Esophagus muscularis mucosa (tissue), 4 donors: ENCODE results near the gene WDR87. TPM values are rescaled to one million over a fixed set of nuclear protein-coding genes. Genes with fewer than 3 reads are reported as not detected.

Source experiments
- DNase-seq: peaks from one replicate; pipeline ENCODE4 v3.0.0-alpha.2; 2017; ENCODE audit errors: extremely low spot score
- H3K27ac ChIP-seq, 4 donors: fragments of 200-600 bp; sonication (generic); replicated peaks in 1 of 4; 1 replicate in 3 of 4; 2 replicates in 1 of 4; pipeline ENCODE4 v1.5.1; 2016 to 2019; ENCODE audit warnings: mild to moderate bottlenecking in 1 of 4
- H3K27me3 ChIP-seq, 4 donors: fragments of 200-600 bp; sonication (generic); one replicate each; pipeline versions ENCODE4 v1.5.1 to v1.6.0; 2016 to 2019
- H3K36me3 ChIP-seq, 4 donors: fragments of 200-600 bp; sonication (generic); one replicate each; pipeline ENCODE4 v1.5.1; 2016 to 2019
- H3K4me1 ChIP-seq, 4 donors: fragments of 200-600 bp; sonication (generic); one replicate each; pipeline ENCODE4 v1.5.1; 2016 to 2019
- H3K4me3 ChIP-seq, 4 donors: fragments of 200-600 bp; sonication (generic); 1 replicate in 2 of 4; 2 replicates in 2 of 4; pipeline ENCODE4 v1.5.1; 2016 to 2019; ENCODE audit warnings: mild to moderate bottlenecking in 4 of 4, moderate library complexity in 1 of 4
- H3K9me3 ChIP-seq, 4 donors: fragments of 200-600 bp; sonication (generic); 1 replicate in 3 of 4; 2 replicates in 1 of 4; pipeline ENCODE4 v1.5.1; 2016 to 2019
- EP300 ChIP-seq: sonication (generic); formaldehyde crosslinking; IDR thresholded peaks from one replicate; pipeline ENCODE4 v1.6.1; 2017; ENCODE audit warnings: antibody characterized with exemption
- POLR2A ChIP-seq: fragments of 450-650 bp; IDR thresholded peaks from one replicate; pipeline ENCODE4 v1.6.1; 2017; ENCODE audit warnings: antibody characterized with exemption, moderate library complexity, mild to moderate bottlenecking, low read depth
- POLR2AphosphoS5 ChIP-seq, 2 donors: sonication (generic); formaldehyde crosslinking; IDR thresholded peaks; one replicate each; pipeline ENCODE4 v1.6.1; 2017; ENCODE audit warnings: antibody characterized with exemption in 2 of 2
- WGBS: methylation state at CpG from one replicate; pipeline ENCODE4 v1.1.5; 2018; 5-methylcytosine and 5-hydroxymethylcytosine counted together
- intact Hi-C: fragments of 100-400 bp; cut with DNase I; formaldehyde crosslinking; loops from one replicate; pipeline ENCODE4 v1.15.1; 2023
- total RNA-seq, 4 donors: library from RNA; depleted of rRNA; stranded (reverse); fragments of >200 nt; gene quantifications; one replicate each; pipeline versions ENCODE4 v1.1.0 to v1.2.1, GENCODE V29; 2016
- TF ChIP-seq, protein P1 (sequence below), 3 experiments: fragments of 200-600 bp in 2 of 3; fragments of 450-650 bp in 1 of 3; sonication (generic) in 2 of 3; IDR thresholded peaks; one replicate each; pipeline ENCODE4 v1.5.1; 2017 to 2019; ENCODE audit warnings: antibody characterized with exemption in 3 of 3, mild to moderate bottlenecking in 2 of 3, moderate library complexity in 1 of 3

The WDR87 gene
- total RNA-seq, 4 donors from 2014 or later, result not detected

DNA sequence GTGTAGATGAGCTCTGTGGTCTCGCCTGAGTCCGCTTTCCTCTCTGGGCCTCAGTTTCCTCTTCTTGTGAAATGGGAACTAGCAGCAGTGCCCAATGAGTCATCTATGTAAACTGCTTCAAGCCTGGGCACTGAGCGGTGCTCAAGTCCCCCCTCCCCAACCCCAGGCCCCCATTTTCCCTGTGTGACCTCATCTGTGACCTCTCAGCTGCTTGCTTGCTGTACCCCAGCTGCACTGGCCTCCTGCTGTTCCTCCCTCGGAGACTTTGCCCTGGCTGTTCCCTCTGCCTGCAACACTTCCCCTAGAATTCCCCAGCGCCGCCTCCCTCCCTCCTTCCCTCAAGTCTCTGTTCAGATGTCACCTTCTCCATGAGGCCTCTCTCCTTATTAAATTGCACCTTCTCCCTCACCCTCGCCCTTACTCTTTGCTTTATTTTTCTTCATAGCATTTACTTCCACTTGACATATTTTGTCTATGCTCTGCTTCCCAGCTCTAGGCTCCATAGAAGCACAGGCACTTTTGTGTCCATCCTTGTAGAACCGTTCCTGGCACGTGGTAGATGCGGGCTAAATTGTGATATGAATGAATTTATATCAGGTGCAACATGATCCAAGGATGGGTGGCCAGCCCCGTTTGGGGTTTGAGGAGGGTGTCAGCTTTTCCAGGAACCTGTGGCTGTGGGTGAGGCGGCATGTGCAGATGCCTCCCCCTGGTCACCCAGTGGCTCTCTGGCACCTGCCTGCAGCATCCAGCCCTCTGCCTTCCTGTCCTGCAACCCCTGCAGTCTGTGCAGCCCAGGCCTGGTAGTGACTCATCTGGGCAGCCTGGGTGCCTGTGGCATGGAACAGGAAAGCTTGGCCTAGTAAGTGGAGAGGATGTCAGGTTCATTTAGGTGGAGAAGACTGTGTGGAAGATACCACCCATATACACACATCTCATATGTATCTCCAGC is 26.9 kb upstream of the WDR87 start:
- TF ChIP-seq POLR2AphosphoS5 (IDR thresholded peaks at IDR 0.05), result no peak
- no peak for TF ChIP-seq POLR2A
- TF ChIP-seq, protein P1, sequence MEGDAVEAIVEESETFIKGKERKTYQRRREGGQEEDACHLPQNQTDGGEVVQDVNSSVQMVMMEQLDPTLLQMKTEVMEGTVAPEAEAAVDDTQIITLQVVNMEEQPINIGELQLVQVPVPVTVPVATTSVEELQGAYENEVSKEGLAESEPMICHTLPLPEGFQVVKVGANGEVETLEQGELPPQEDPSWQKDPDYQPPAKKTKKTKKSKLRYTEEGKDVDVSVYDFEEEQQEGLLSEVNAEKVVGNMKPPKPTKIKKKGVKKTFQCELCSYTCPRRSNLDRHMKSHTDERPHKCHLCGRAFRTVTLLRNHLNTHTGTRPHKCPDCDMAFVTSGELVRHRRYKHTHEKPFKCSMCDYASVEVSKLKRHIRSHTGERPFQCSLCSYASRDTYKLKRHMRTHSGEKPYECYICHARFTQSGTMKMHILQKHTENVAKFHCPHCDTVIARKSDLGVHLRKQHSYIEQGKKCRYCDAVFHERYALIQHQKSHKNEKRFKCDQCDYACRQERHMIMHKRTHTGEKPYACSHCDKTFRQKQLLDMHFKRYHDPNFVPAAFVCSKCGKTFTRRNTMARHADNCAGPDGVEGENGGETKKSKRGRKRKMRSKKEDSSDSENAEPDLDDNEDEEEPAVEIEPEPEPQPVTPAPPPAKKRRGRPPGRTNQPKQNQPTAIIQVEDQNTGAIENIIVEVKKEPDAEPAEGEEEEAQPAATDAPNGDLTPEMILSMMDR (IDR thresholded peaks at IDR 0.05), result no peak
- no peak for TF ChIP-seq EP300
- intact Hi-C loops, result no loop called here
- Histone ChIP-seq H3K27ac (no peak overlapping the region), H3K36me3 (no peaks in the 10 kb centered on the region), H3K27me3 (no peaks in the 10 kb centered on the region), H3K9me3 (peaks cover 0 to 7% (median 0%) of the 10 kb centered on the region in 4 donors), H3K4me3 (no peak overlapping the region), H3K4me1 (peaks cover 19 to 35% (median 30%) of the 10 kb centered on the region in 4 donors)
- DNase-seq, result no peak
- 84% methylated on average over 10 of the region's 12 CpGs for WGBS

DNA sequence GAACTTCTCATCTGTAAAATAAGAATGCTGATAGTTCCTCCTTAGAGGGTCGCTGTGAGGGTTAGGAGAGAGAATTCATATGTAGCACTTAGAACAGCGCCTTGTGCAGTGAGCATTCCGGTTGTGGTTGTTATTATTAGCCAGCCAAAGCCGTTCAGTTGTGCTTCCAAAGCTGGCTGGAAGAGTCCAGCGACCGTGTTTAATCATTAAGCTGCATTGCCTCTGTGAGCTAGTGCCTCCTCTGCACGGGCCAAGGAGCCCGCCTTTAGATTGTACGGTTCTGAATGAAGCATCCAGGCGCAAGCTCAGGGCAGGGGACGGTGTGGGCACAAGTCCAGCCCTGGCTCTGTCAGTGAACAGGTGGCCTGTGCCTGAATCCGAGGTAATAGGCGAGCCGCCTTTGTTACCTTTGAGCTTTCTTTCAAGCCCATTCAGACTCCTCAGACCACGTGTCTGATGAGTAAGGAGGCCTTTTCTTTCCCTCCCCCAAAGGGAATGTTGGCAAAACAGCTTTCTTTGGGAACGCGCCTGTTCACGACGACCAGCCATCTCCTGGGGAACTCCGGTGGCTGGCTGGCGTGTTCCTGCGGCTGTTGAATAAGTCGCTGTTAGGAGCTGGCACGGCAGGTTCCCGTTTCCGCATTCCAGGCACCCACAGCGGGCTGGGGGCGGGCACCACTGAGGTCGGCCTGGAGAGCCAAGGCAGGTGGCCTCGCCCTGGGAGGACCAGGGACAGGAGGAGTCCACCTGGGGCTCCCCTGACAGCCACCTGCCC is 25.7 kb upstream of the WDR87 start:
- no peaks in the 10 kb centered on the region for H3K36me3 ChIP-seq
- WGBS, result 35% methylated on average over 16 of the region's 30 CpGs
- no peaks in the 10 kb centered on the region for H3K27me3 ChIP-seq
- peaks cover 19 to 35% (median 30%) of the 10 kb centered on the region in 4 donors for H3K4me1 ChIP-seq
- H3K9me3 ChIP-seq, result peaks cover 0 to 7% (median 0%) of the 10 kb centered on the region in 4 donors
- TF ChIP-seq, protein P1 (IDR thresholded peaks at IDR 0.05), result no peak
- TF ChIP-seq POLR2AphosphoS5 (IDR thresholded peaks at IDR 0.05) (no peak), EP300 (no peak), POLR2A (no peak)
- peak overlapping the region in 1 of 4 donors; percentile 4 for H3K27ac ChIP-seq
- DNase-seq, result no peak
- peak overlapping the region in 3 of 4 donors; percentile 22 to 31 (median 29) for H3K4me3 ChIP-seq
- intact Hi-C loops, result no loop called here

DNA sequence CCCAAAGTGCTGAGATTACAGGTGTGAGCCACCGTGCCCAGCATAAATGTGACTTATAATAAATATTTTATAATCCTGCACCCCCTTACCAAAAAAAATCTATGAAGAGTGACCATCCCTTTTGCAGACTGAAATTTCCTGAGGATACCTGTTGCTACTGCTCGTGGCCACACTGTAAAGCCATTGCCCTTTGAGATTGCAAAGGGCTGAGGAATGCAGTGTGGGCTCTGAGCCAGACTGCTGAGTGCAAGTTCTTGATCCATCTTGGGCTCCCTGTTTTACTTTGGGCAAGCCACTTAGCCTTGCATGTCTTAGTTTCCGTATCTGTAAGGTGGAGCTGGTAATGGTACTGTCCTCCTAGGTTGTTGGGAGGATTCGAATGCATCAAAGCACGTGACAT is 24.0 kb upstream of the WDR87 start:
- TF ChIP-seq, protein P1 (IDR thresholded peaks at IDR 0.05), result no peak
- TF ChIP-seq POLR2A (no peak), EP300 (no peak), POLR2AphosphoS5 (IDR thresholded peaks at IDR 0.05) (no peak)
- H3K4me1 ChIP-seq, result peaks cover 19 to 35% (median 30%) of the 10 kb centered on the region in 4 donors
- H3K27ac ChIP-seq, result no peak overlapping the region
- 98% methylated on average over 5 of the region's 5 CpGs for WGBS
- H3K9me3 ChIP-seq, result peaks cover 0 to 2% (median 0%) of the 10 kb centered on the region in 4 donors
- no peaks in the 10 kb centered on the region for H3K27me3 ChIP-seq
- no peaks in the 10 kb centered on the region for H3K36me3 ChIP-seq
- intact Hi-C loops, result no loop called here
- H3K4me3 ChIP-seq, result no peak overlapping the region
- DNase-seq, result no peak

DNA sequence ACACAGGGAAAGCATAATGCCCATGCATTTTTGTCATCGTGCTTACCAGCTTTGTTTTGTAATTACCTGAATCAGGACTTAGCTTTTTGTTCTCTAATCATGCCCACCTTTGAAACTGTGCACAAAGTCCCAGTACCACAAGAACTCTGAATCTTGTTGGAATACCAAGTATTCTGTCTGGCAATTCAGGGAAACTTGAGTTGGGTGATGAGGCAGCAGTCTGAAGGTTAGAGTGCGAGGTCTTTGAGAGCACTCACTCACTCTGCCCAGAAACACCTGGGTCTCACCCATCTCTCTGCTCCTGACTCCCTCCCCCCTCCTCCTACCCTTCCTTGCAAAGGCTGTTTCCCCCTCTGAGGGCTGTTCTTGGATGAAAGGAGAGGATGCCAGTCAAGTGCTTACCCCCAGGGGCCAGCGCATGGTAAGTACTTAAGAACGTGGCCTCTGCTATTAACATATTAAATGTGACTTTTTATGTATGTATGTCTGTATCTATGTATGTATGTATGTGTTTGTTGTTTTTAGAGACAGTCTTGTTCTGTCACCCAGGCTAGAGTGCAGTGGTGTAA is 23.0 kb upstream of the WDR87 start:
- intact Hi-C loops, result no loop called here
- TF ChIP-seq, protein P1 (IDR thresholded peaks at IDR 0.05), result no peak
- TF ChIP-seq POLR2A (no peak), POLR2AphosphoS5 (IDR thresholded peaks at IDR 0.05) (no peak), EP300 (no peak)

More for the DNA sequence above, 23.0 kb upstream of the WDR87 start:
- no peak overlapping the region for H3K4me3 ChIP-seq
- no peak for DNase-seq
- no peaks in the 10 kb centered on the region for H3K36me3 ChIP-seq
- peaks cover 19 to 35% (median 30%) of the 10 kb centered on the region in 4 donors for H3K4me1 ChIP-seq
- H3K27me3 ChIP-seq, result no peaks in the 10 kb centered on the region
- no peaks in the 10 kb centered on the region for H3K9me3 ChIP-seq
- no peak overlapping the region for H3K27ac ChIP-seq
- whole genome bisulfite sequencing, result 94% methylated on average over 4 of the region's 4 CpGs
